HEK293 (cell line): ENCODE measurements around the gene MFGE8.

Experiments used
- CTCF ChIA-PET: fragments of 350-600 bp; formaldehyde crosslinking; extraction: SDS; loops from one replicate; lab custom pipeline; 2021; ENCODE audit warnings: antibody characterized with exemption; lab: Yijun Ruan, JAX
- POLR2A ChIA-PET: fragments of 300-600 bp; formaldehyde crosslinking; extraction: SDS; loops from one replicate; lab custom pipeline; 2020; ENCODE audit warnings: antibody characterized with exemption, inconsistent platforms; lab: Yijun Ruan, JAX
- H3K27ac ChIP-seq: fragments of 200-500 bp; sonication (Bioruptor generic); 2 replicates; pipeline ENCODE4 v1.5.1; 2014; ENCODE audit warnings: low read depth, low read length, control low read depth, inconsistent platforms; ENCODE audit errors: extremely low read depth
- H3K36me3 ChIP-seq, 2 experiments: fragments of 200-500 bp in 1 of 2; sonication (Bioruptor generic) in 1 of 2; 1 replicate in 1 of 2; 2 replicates in 1 of 2; pipeline ENCODE4 v1.5.1; 2014 to 2017; ENCODE audit warnings: inconsistent platforms in 2 of 2, low read length in 2 of 2; ENCODE audit not compliant: control insufficient read depth in 2 of 2, insufficient read depth in 1 of 2
- H3K4me1 ChIP-seq: fragments of 200-500 bp; sonication (Bioruptor generic); 2 replicates; pipeline ENCODE4 v1.5.1; 2014; ENCODE audit warnings: mild to moderate bottlenecking, low read length, inconsistent platforms; ENCODE audit not compliant: control insufficient read depth, insufficient read depth
- H3K4me3 ChIP-seq: 2 replicates; pipeline ENCODE4 v1.5.1; 2011; ENCODE audit warnings: low read depth, mild to moderate bottlenecking, control low read depth, low read length, moderate library complexity
- H3K9me3 ChIP-seq: fragments of 200-500 bp; sonication (Bioruptor generic); 2 replicates; pipeline ENCODE4 v1.5.1; 2014; ENCODE audit warnings: low read depth, low read length, inconsistent platforms; ENCODE audit not compliant: control insufficient read depth, insufficient read depth
- GLI4 ChIP-seq: fragments of 450-650 bp; formaldehyde crosslinking; IDR thresholded peaks from 2 replicates; pipeline ENCODE4 v1.5.1; 2016; ENCODE audit warnings: missing biosample characterization, missing genetic modification characterization
- GLIS1 ChIP-seq: fragments of 450-650 bp; formaldehyde crosslinking; IDR thresholded peaks from 2 replicates; pipeline ENCODE4 v1.5.1; 2016; ENCODE audit warnings: missing biosample characterization, missing genetic modification characterization
- GLIS2 ChIP-seq: fragments of 450-650 bp; formaldehyde crosslinking; IDR thresholded peaks from 2 replicates; pipeline ENCODE4 v1.5.1; 2016; ENCODE audit warnings: missing biosample characterization, missing genetic modification characterization
- OSR2 ChIP-seq: fragments of 450-650 bp; formaldehyde crosslinking; IDR thresholded peaks from 2 replicates; pipeline ENCODE4 v1.5.1; 2016; ENCODE audit warnings: missing biosample characterization, missing genetic modification characterization
- SP2 ChIP-seq: fragments of 450-650 bp; formaldehyde crosslinking; IDR thresholded peaks from 2 replicates; pipeline ENCODE4 v1.5.1; 2016; ENCODE audit warnings: missing biosample characterization, missing genetic modification characterization
- SP3 ChIP-seq: fragments of 450-650 bp; formaldehyde crosslinking; IDR thresholded peaks from 2 replicates; pipeline ENCODE4 v1.5.1; 2016; ENCODE audit warnings: missing biosample characterization, missing genetic modification characterization
- SP7 ChIP-seq: fragments of 450-650 bp; formaldehyde crosslinking; IDR thresholded peaks from 2 replicates; pipeline ENCODE4 v1.5.1; 2016; ENCODE audit warnings: missing biosample characterization, missing genetic modification characterization
- ZBTB17 ChIP-seq: fragments of 450-650 bp; formaldehyde crosslinking; IDR thresholded peaks from 2 replicates; pipeline ENCODE4 v1.5.1; 2016; ENCODE audit warnings: missing biosample characterization, missing genetic modification characterization
- ZFHX2 ChIP-seq: fragments of 450-650 bp; formaldehyde crosslinking; conservative IDR thresholded peaks from 2 replicates; pipeline ENCODE4 v1.5.1; 2016; ENCODE audit warnings: missing biosample characterization, missing genetic modification characterization
- ZFP41 ChIP-seq: fragments of 450-650 bp; formaldehyde crosslinking; IDR thresholded peaks from 2 replicates; pipeline ENCODE4 v1.5.1; 2016; ENCODE audit warnings: missing biosample characterization, missing genetic modification characterization, borderline replicate concordance
- ZNF560 ChIP-seq: fragments of 450-650 bp; formaldehyde crosslinking; IDR thresholded peaks from 2 replicates; pipeline ENCODE4 v1.5.1; 2017; ENCODE audit warnings: missing biosample characterization, missing genetic modification characterization, borderline replicate concordance
- ZNF600 ChIP-seq: fragments of 450-650 bp; formaldehyde crosslinking; IDR thresholded peaks from 2 replicates; pipeline ENCODE4 v1.5.1; 2016; ENCODE audit warnings: missing biosample characterization, missing genetic modification characterization
- ZNF629 ChIP-seq: fragments of 450-650 bp; formaldehyde crosslinking; IDR thresholded peaks from 2 replicates; pipeline ENCODE4 v1.5.1; 2017; ENCODE audit warnings: missing biosample characterization, missing genetic modification characterization
- ZNF830 ChIP-seq: fragments of 450-650 bp; IDR thresholded peaks from 2 replicates; pipeline ENCODE4 v1.5.0; 2018; ENCODE audit warnings: missing biosample characterization, missing genetic modification characterization, low read depth, mild to moderate bottlenecking, moderate library complexity
- ZXDB ChIP-seq: fragments of 450-650 bp; formaldehyde crosslinking; IDR thresholded peaks from 2 replicates; pipeline ENCODE4 v1.5.1; 2016; ENCODE audit warnings: missing biosample characterization, missing genetic modification characterization
- TF ChIP-seq, protein P1 (sequence below): fragments of 450-650 bp; formaldehyde crosslinking; IDR thresholded peaks from 2 replicates; pipeline ENCODE4 v1.5.1; 2016; ENCODE audit warnings: missing biosample characterization, missing genetic modification characterization
- TF ChIP-seq, protein P2 (sequence below): fragments of 450-650 bp; formaldehyde crosslinking; IDR thresholded peaks from 2 replicates; pipeline ENCODE4 v1.5.1; 2016; ENCODE audit warnings: missing biosample characterization, missing genetic modification characterization
- TF ChIP-seq, protein P3 (sequence below): fragments of 450-650 bp; formaldehyde crosslinking; IDR thresholded peaks from 2 replicates; pipeline ENCODE4 v1.5.1; 2016; ENCODE audit warnings: missing biosample characterization, missing genetic modification characterization
- TF ChIP-seq, protein P4 (sequence below): fragments of 450-650 bp; formaldehyde crosslinking; IDR thresholded peaks from 2 replicates; pipeline ENCODE4 v1.5.1; 2016; ENCODE audit warnings: missing biosample characterization, missing genetic modification characterization
- TF ChIP-seq, protein P5 (sequence below): fragments of 450-650 bp; formaldehyde crosslinking; IDR thresholded peaks from 2 replicates; pipeline ENCODE4 v1.5.1; 2016; ENCODE audit warnings: missing biosample characterization, missing genetic modification characterization
- TF ChIP-seq, protein P6 (sequence below): fragments of 450-650 bp; formaldehyde crosslinking; IDR thresholded peaks from 2 replicates; pipeline ENCODE4 v1.5.1; 2016; ENCODE audit warnings: missing biosample characterization, missing genetic modification characterization
- TF ChIP-seq, protein P7 (sequence below): fragments of 450-650 bp; formaldehyde crosslinking; IDR thresholded peaks from 2 replicates; pipeline ENCODE4 v1.5.1; 2016; ENCODE audit warnings: missing biosample characterization, missing genetic modification characterization

The MFGE8 gene

DNA sequence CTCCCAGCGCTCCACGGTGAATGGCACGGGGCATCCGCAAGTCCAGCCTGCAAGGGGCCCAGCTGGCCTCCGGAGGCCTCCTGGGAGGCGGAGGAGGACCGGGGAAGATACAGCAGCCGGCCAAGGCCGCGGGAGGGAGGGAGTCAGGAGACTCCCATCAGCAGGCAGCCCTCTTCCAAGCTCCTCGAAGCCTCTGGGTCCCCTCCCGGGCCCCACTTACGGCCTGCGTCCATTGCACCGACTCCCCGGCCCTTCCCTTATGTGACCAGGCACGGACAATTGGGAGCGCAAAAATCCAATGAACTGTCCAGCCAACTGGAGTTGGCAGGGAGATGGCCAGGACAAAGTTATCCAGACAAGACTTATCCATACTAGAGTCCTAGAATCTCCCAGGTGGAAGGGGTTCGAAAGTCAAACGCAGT, 668 bp downstream of the MFGE8 start (continued):
- TF ChIP-seq, protein P1, sequence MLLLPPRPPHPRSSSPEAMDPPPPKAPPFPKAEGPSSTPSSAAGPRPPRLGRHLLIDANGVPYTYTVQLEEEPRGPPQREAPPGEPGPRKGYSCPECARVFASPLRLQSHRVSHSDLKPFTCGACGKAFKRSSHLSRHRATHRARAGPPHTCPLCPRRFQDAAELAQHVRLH (tag by site-specific recombination): no peak
- TF ChIP-seq GLI4 (tag by site-specific recombination) (no peak), GLIS1 (tag by site-specific recombination) (peak; percentile 95), ZNF830 (tag by site-specific recombination) (no peak), SP3 (tag by site-specific recombination) (no peak), GLIS2 (tag by site-specific recombination) (peak; percentile 63), ZBTB17 (peak; percentile 31; the same call in 1 of the 2 replicates), OSR2 (tag by site-specific recombination) (no peak), ZFP41 (tag by site-specific recombination) (no peak)
- TF ChIP-seq, protein P2, sequence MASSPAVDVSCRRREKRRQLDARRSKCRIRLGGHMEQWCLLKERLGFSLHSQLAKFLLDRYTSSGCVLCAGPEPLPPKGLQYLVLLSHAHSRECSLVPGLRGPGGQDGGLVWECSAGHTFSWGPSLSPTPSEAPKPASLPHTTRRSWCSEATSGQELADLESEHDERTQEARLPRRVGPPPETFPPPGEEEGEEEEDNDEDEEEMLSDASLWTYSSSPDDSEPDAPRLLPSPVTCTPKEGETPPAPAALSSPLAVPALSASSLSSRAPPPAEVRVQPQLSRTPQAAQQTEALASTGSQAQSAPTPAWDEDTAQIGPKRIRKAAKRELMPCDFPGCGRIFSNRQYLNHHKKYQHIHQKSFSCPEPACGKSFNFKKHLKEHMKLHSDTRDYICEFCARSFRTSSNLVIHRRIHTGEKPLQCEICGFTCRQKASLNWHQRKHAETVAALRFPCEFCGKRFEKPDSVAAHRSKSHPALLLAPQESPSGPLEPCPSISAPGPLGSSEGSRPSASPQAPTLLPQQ (tag by site-specific recombination): peak; percentile 22; the same call in 1 of the 2 replicates
- TF ChIP-seq, protein P3, sequence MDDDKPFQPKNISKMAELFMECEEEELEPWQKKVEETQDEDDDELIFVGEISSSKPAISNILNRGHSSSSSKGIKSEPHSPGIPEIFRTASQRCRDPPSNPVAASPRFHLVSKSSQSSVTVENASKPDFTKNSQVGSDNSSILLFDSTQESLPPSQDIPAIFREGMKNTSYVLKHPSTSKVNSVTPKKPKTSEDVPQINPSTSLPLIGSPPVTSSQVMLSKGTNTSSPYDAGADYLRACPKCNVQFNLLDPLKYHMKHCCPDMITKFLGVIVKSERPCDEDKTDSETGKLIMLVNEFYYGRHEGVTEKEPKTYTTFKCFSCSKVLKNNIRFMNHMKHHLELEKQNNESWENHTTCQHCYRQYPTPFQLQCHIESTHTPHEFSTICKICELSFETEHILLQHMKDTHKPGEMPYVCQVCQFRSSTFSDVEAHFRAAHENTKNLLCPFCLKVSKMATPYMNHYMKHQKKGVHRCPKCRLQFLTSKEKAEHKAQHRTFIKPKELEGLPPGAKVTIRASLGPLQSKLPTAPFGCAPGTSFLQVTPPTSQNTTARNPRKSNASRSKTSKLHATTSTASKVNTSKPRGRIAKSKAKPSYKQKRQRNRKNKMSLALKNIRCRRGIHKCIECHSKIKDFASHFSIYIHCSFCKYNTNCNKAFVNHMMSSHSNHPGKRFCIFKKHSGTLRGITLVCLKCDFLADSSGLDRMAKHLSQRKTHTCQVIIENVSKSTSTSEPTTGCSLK (tag by site-specific recombination): no peak
- TF ChIP-seq, protein P4, sequence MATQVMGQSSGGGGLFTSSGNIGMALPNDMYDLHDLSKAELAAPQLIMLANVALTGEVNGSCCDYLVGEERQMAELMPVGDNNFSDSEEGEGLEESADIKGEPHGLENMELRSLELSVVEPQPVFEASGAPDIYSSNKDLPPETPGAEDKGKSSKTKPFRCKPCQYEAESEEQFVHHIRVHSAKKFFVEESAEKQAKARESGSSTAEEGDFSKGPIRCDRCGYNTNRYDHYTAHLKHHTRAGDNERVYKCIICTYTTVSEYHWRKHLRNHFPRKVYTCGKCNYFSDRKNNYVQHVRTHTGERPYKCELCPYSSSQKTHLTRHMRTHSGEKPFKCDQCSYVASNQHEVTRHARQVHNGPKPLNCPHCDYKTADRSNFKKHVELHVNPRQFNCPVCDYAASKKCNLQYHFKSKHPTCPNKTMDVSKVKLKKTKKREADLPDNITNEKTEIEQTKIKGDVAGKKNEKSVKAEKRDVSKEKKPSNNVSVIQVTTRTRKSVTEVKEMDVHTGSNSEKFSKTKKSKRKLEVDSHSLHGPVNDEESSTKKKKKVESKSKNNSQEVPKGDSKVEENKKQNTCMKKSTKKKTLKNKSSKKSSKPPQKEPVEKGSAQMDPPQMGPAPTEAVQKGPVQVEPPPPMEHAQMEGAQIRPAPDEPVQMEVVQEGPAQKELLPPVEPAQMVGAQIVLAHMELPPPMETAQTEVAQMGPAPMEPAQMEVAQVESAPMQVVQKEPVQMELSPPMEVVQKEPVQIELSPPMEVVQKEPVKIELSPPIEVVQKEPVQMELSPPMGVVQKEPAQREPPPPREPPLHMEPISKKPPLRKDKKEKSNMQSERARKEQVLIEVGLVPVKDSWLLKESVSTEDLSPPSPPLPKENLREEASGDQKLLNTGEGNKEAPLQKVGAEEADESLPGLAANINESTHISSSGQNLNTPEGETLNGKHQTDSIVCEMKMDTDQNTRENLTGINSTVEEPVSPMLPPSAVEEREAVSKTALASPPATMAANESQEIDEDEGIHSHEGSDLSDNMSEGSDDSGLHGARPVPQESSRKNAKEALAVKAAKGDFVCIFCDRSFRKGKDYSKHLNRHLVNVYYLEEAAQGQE (tag by site-specific recombination): no peak
- TF ChIP-seq, protein P5, sequence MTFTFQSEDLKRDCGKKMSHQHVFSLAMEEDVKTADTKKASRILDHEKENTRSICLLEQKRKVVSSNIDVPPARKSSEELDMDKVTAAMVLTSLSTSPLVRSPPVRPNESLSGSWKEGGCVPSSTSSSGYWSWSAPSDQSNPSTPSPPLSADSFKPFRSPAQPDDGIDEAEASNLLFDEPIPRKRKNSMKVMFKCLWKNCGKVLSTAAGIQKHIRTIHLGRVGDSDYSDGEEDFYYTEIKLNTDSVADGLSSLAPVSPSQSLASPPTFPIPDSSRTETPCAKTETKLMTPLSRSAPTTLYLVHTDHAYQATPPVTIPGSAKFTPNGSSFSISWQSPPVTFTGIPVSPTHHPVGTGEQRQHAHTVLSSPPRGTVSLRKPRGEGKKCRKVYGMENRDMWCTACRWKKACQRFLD (tag by site-specific recombination): no peak

DNA sequence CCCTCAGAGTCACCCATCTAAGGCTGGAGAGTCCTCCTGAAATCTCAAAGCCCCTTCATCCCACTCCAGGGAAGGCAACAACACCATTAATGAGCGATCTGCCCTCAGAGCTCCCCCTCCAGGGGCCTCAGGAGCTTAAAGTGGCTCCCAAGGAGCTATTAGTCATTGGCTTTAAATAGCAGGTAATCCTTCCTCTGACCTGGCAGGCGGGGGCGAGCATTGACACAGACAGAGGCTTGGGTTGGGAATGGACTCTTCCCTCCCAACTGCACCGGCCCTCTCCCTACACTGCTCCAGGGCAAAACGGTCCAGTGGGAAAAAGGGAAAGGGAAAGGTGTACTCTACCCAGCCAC, 1.4 kb downstream of the MFGE8 start:
- H3K36me3 ChIP-seq: peaks cover 3 to 45% of the 10 kb centered on the region in 2 experiments; a peak in 1 of 3 replicates
- H3K4me3 ChIP-seq: peak overlapping the region; percentile 71
- ChIA-PET CTCF (interaction anchor here (0.7 to 1.9 kb wide), 11 partner anchors 9 to 270 kb away, joined by 3 to 16 read pairs (median 4); no protein-coding TSS in a partner anchor), POLR2A (interaction anchor here (0.6 to 1.7 kb wide), 13 partner anchors 9 to 663 kb away, joined by 3 to 7 read pairs (median 3); partner anchors contain the start of genes ABHD2, FANCI, HAPLN3 and TICRR)
- H3K4me1 ChIP-seq: peaks cover 2% of the 10 kb centered on the region; the same call in 1 of the 2 replicates
- peak overlapping the region; percentile 83; the same call in 1 of the 2 replicates for H3K27ac ChIP-seq
- no peaks in the 10 kb centered on the region for H3K9me3 ChIP-seq
- peak; percentile 62; the same call in 1 of the 2 replicates for TF ChIP-seq OSR2 (tag by site-specific recombination)
- TF ChIP-seq, protein P6, sequence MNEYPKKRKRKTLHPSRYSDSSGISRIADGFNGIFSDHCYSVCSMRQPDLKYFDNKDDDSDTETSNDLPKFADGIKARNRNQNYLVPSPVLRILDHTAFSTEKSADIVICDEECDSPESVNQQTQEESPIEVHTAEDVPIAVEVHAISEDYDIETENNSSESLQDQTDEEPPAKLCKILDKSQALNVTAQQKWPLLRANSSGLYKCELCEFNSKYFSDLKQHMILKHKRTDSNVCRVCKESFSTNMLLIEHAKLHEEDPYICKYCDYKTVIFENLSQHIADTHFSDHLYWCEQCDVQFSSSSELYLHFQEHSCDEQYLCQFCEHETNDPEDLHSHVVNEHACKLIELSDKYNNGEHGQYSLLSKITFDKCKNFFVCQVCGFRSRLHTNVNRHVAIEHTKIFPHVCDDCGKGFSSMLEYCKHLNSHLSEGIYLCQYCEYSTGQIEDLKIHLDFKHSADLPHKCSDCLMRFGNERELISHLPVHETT: 0 out of 2 replicates have a peak, but pooled peaks have one; percentile 7
- TF ChIP-seq ZNF560 (tag by site-specific recombination): no peak
- peak; percentile 80 for TF ChIP-seq ZNF600 (tag by site-specific recombination)
- peak; percentile 46; the same call in 1 of the 2 replicates for TF ChIP-seq ZNF629 (tag by site-specific recombination)
- TF ChIP-seq GLIS1 (tag by site-specific recombination): peak; percentile 71
- TF ChIP-seq, protein P7, sequence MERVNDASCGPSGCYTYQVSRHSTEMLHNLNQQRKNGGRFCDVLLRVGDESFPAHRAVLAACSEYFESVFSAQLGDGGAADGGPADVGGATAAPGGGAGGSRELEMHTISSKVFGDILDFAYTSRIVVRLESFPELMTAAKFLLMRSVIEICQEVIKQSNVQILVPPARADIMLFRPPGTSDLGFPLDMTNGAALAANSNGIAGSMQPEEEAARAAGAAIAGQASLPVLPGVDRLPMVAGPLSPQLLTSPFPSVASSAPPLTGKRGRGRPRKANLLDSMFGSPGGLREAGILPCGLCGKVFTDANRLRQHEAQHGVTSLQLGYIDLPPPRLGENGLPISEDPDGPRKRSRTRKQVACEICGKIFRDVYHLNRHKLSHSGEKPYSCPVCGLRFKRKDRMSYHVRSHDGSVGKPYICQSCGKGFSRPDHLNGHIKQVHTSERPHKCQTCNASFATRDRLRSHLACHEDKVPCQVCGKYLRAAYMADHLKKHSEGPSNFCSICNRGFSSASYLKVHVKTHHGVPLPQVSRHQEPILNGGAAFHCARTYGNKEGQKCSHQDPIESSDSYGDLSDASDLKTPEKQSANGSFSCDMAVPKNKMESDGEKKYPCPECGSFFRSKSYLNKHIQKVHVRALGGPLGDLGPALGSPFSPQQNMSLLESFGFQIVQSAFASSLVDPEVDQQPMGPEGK (tag by site-specific recombination): peak; percentile 37; the same call in 1 of the 2 replicates
- TF ChIP-seq ZXDB (tag by site-specific recombination): 0 out of 2 replicates have a peak, but pooled peaks have one; percentile 16
- peak; percentile 40 for TF ChIP-seq SP7 (tag by site-specific recombination)
- TF ChIP-seq SP2 (tag by site-specific recombination): peak; percentile 33; the same call in 1 of the 2 replicates
- peak; percentile 43; the same call in 1 of the 2 replicates for TF ChIP-seq ZFHX2
